GM18505 (cell line): ENCODE results near the gene SUN3.
"Not testable (repeated sequence)": the region's sequence is repeated elsewhere in the genome, so short reads cannot be mapped to it uniquely, and the experiment has no call there.

Experiments used
- ATAC-seq: cut with Tn5 transposase; IDR thresholded peaks from one replicate; pipeline ENCODE4 v1.9.1; 2021; ENCODE audit not compliant: unreplicated experiment
- POLR2A ChIP-seq: IDR thresholded peaks from 4 replicates; pipeline ENCODE4 v1.6.1; 2011; ENCODE audit warnings: borderline replicate concordance; ENCODE audit not compliant: insufficient read depth, insufficient read length; ENCODE audit errors: extremely low read depth

The SUN3 gene

GRCh38 chr7:47948141-47948790, 80.6 kb downstream of the SUN3 start, which contains the start of gene PKD1L1:
Gene PKD1L1, minus strand, starts transcription at chr7:47948466. Its CDS starts 26 bp downstream, at chr7:47948440.
- no peak for ATAC-seq
- no peak for TF ChIP-seq POLR2A

- ATAC-seq = no peak
- TF ChIP-seq POLR2A = no peak
These were observed 81.6 kb downstream of the SUN3 start for GRCh38 chr7:47947355-47947749.

- ATAC-seq = no peak
- no peak for TF ChIP-seq POLR2A
These were observed 82.1 kb downstream of the SUN3 start for GRCh38 chr7:47946581-47947354.

- TF ChIP-seq POLR2A = no peak
- no peak for ATAC-seq
These were observed 83.5 kb downstream of the SUN3 start for GRCh38 chr7:47945261-47946015.

GRCh38 chr7:47944536-47945260, 84.2 kb downstream of the SUN3 start:
- TF ChIP-seq POLR2A = no peak
- ATAC-seq = no peak

- no peak for TF ChIP-seq POLR2A
- no peak for ATAC-seq
These were observed 85.0 kb downstream of the SUN3 start for GRCh38 chr7:47943676-47944474.

- ATAC-seq = not testable (repeated sequence)
These were observed 86.3 kb downstream of the SUN3 start for GRCh38 chr7:47942651-47943050.

- ATAC-seq = no peak
These were observed 86.8 kb downstream of the SUN3 start for GRCh38 chr7:47942132-47942531.

GRCh38 chr7:47941136-47941844, 87.6 kb downstream of the SUN3 start:
- no peak for TF ChIP-seq POLR2A

More at GRCh38 chr7:47942132-47942531, 86.8 kb downstream of the SUN3 start:
- TF ChIP-seq POLR2A = no peak

GRCh38 chr7:47940088-47941013, 88.6 kb downstream of the SUN3 start:
- no peak for TF ChIP-seq POLR2A
- no peak for ATAC-seq

More at GRCh38 chr7:47941136-47941844, 87.6 kb downstream of the SUN3 start:
- ATAC-seq = no peak

- no peak for TF ChIP-seq POLR2A
- no peak for ATAC-seq
These were observed 89.4 kb downstream of the SUN3 start for GRCh38 chr7:47939425-47940036.
